Sigmoid colon (tissue), 7 donors: ENCODE results near the gene KCNJ4. TPM values are rescaled to one million over a fixed set of nuclear protein-coding genes. Genes with fewer than 3 reads are reported as not detected.

Experiments
- DNase-seq: peaks from one replicate; pipeline ENCODE4 v3.0.0-alpha.2; 2019
- H3K27ac ChIP-seq, 4 donors: fragments of 200-600 bp; sonication (generic); one replicate each; pipeline ENCODE4 v1.5.1; 2016 to 2019; ENCODE audit warnings: mild to moderate bottlenecking in 1 of 4
- H3K27me3 ChIP-seq, 3 donors: fragments of 200-600 bp; sonication (generic); one replicate each; pipeline ENCODE4 v1.5.1; 2019; ENCODE audit warnings: mild to moderate bottlenecking in 1 of 3
- H3K36me3 ChIP-seq, 4 donors: fragments of 200-600 bp; sonication (generic); one replicate each; pipeline ENCODE4 v1.5.1; 2016 to 2019
- H3K4me1 ChIP-seq, 4 donors: fragments of 200-600 bp; sonication (generic); one replicate each; pipeline ENCODE4 v1.5.1; 2017 to 2019
- H3K4me3 ChIP-seq, 4 donors: fragments of 200-600 bp; sonication (generic); one replicate each; pipeline ENCODE4 v1.5.1; 2017 to 2019; ENCODE audit warnings: mild to moderate bottlenecking in 2 of 4, moderate library complexity in 1 of 4
- H3K9me3 ChIP-seq, 4 donors: fragments of 200-600 bp in 3 of 4; sonication (generic) in 3 of 4; one replicate each; pipeline versions ENCODE4 v1.5.1 to v1.6.1; 2013 to 2019
- CTCF ChIP-seq, 4 experiments: fragments of 450-650 bp in 3 of 4; fragments of 200-600 bp in 1 of 4; IDR thresholded peaks; one replicate each; pipeline ENCODE4 v1.5.1; 2016 to 2019; ENCODE audit warnings: antibody characterized with exemption in 4 of 4, mild to moderate bottlenecking in 3 of 4, moderate library complexity in 2 of 4
- EP300 ChIP-seq, 4 donors: sonication (generic); formaldehyde crosslinking; IDR thresholded peaks; one replicate each; pipeline ENCODE4 v1.6.1; 2017; ENCODE audit warnings: antibody characterized with exemption in 4 of 4
- POLR2A ChIP-seq, 2 donors: fragments of 450-650 bp; IDR thresholded peaks; one replicate each; pipeline ENCODE4 v1.6.1; 2016; ENCODE audit warnings: antibody characterized with exemption in 2 of 2, mild to moderate bottlenecking in 2 of 2, moderate library complexity in 2 of 2
- POLR2AphosphoS5 ChIP-seq, 4 donors: sonication (generic); formaldehyde crosslinking; IDR thresholded peaks; one replicate each; pipeline ENCODE4 v1.6.1; 2017; ENCODE audit warnings: antibody characterized with exemption in 4 of 4
- WGBS, 2 donors: extraction: QIAGEN DNeasy Blood & Tissue Kit; methylation state at CpG; one replicate each; pipeline ENCODE4 v1.1.7; 2013; 5-methylcytosine and 5-hydroxymethylcytosine counted together
- intact Hi-C: fragments of 100-400 bp; cut with DNase I; formaldehyde crosslinking; loops from one replicate; pipeline ENCODE4 v1.15.1; 2023
- polyA plus RNA-seq, 3 donors: library from polyadenylated mRNA; stranded (reverse); fragments of 200-250 nt; gene quantifications; one replicate each; pipeline ENCODE4 v1.2.3, GENCODE V29; 2013
- total RNA-seq, 4 donors: library from RNA; depleted of rRNA; stranded (reverse); fragments of >200 nt; gene quantifications; one replicate each; pipeline ENCODE4 v1.1.0, GENCODE V29; 2016
- donor health status: healthy with polysubstance abuse.
- donor health status: Bipolar disorder and iron deficiency.
- donor health status: healthy.

KCNJ4 gene
- total and polyA plus RNA-seq, 7 donors, result 0.03 TPM; not detected in 6

- 85 to 87% methylated on average over 2 of the region's 2 CpGs for WGBS, 2 donors
- Histone ChIP-seq H3K27me3 (no peaks in the 10 kb centered on the region), H3K27ac (no peak overlapping the region), H3K36me3 (no peaks in the 10 kb centered on the region), H3K9me3 (no peaks in the 10 kb centered on the region), H3K4me1 (no peaks in the 10 kb centered on the region), H3K4me3 (no peak overlapping the region)
- no peak for DNase-seq
- intact Hi-C loops, result no loop called here
- TF ChIP-seq CTCF (IDR thresholded peaks at IDR 0.05), result no peak
- no peak for TF ChIP-seq POLR2AphosphoS5 (IDR thresholded peaks at IDR 0.05)
- TF ChIP-seq POLR2A (IDR thresholded peaks at IDR 0.05), result no peak
- TF ChIP-seq EP300 (IDR thresholded peaks at IDR 0.05), result no peak
Measured at GRCh38 chr22:38428714-38429113, 26.3 kb downstream of the KCNJ4 start.

GRCh38 chr22:38427940-38428339 is 27.1 kb downstream of the KCNJ4 start:
- H3K27me3 ChIP-seq, result no peaks in the 10 kb centered on the region
- intact Hi-C loops, result no loop called here
- H3K4me1 ChIP-seq, result no peaks in the 10 kb centered on the region
- no peak for TF ChIP-seq POLR2A (IDR thresholded peaks at IDR 0.05)
- no peak for TF ChIP-seq EP300 (IDR thresholded peaks at IDR 0.05)
- TF ChIP-seq POLR2AphosphoS5 (IDR thresholded peaks at IDR 0.05), result no peak
- no peak for TF ChIP-seq CTCF (IDR thresholded peaks at IDR 0.05)
- no peak overlapping the region for H3K4me3 ChIP-seq
- DNase-seq, result no peak
- no peaks in the 10 kb centered on the region for H3K9me3 ChIP-seq
- no peak overlapping the region for H3K27ac ChIP-seq
- 96% methylated on average over 31 of the region's 31 CpGs for WGBS, 2 donors
- H3K36me3 ChIP-seq, result no peaks in the 10 kb centered on the region

GRCh38 chr22:38427465-38427864 is 27.5 kb downstream of the KCNJ4 start:
- 97% methylated on average over 36 of the region's 36 CpGs for WGBS, 2 donors
- no peaks in the 10 kb centered on the region for H3K36me3 ChIP-seq
- H3K27ac ChIP-seq, result no peak overlapping the region
- no peak for DNase-seq
- intact Hi-C loops, result no loop called here
- no peaks in the 10 kb centered on the region for H3K9me3 ChIP-seq
- H3K4me3 ChIP-seq, result no peak overlapping the region
- H3K27me3 ChIP-seq, result no peaks in the 10 kb centered on the region
- no peaks in the 10 kb centered on the region for H3K4me1 ChIP-seq
- no peak for TF ChIP-seq CTCF (IDR thresholded peaks at IDR 0.05)
- no peak for TF ChIP-seq POLR2A (IDR thresholded peaks at IDR 0.05)

- H3K27ac ChIP-seq, result no peak overlapping the region
- no peaks in the 10 kb centered on the region for H3K4me1 ChIP-seq
- H3K4me3 ChIP-seq, result no peak overlapping the region
- H3K27me3 ChIP-seq, result no peaks in the 10 kb centered on the region
- TF ChIP-seq POLR2A (IDR thresholded peaks at IDR 0.05) (no peak), CTCF (IDR thresholded peaks at IDR 0.05) (no peak), POLR2AphosphoS5 (IDR thresholded peaks at IDR 0.05) (no peak), EP300 (IDR thresholded peaks at IDR 0.05) (no peak)
- 86 to 94% methylated on average over 17 of the region's 17 CpGs for WGBS, 2 donors
- no peak for DNase-seq
- no peaks in the 10 kb centered on the region for H3K36me3 ChIP-seq
- intact Hi-C loops, result no loop called here
- no peaks in the 10 kb centered on the region for H3K9me3 ChIP-seq
Measured at GRCh38 chr22:38426628-38427027, 28.4 kb downstream of the KCNJ4 start.

- Histone ChIP-seq H3K27ac (no peak overlapping the region), H3K4me1 (no peaks in the 10 kb centered on the region), H3K36me3 (no peaks in the 10 kb centered on the region), H3K4me3 (no peak overlapping the region), H3K27me3 (no peaks in the 10 kb centered on the region), H3K9me3 (no peaks in the 10 kb centered on the region)
- TF ChIP-seq POLR2A (IDR thresholded peaks at IDR 0.05), result no peak
- TF ChIP-seq EP300 (IDR thresholded peaks at IDR 0.05), result no peak
- no peak for TF ChIP-seq CTCF (IDR thresholded peaks at IDR 0.05)
- TF ChIP-seq POLR2AphosphoS5 (IDR thresholded peaks at IDR 0.05), result no peak
- intact Hi-C loops, result no loop called here
- no peak for DNase-seq
- 70 to 78% methylated on average over 12 of the region's 12 CpGs for WGBS, 2 donors
Measured at GRCh38 chr22:38424525-38425080, 30.4 kb downstream of the KCNJ4 start.
